ENCODE measurements around the gene PCAT6. TPM values are rescaled to one million over a fixed set of nuclear protein-coding genes. Genes with fewer than 3 reads are reported as not detected.
"Not testable (repeated sequence)": the region's sequence is repeated elsewhere in the genome, so short reads cannot be mapped to it uniquely, and the experiment has no call there.

The PCAT6 gene
- total and polyA plus RNA-seq, 9 donors = 0.57 to 2.8 (median 1.1) TPM; not detected in 2

DNA sequence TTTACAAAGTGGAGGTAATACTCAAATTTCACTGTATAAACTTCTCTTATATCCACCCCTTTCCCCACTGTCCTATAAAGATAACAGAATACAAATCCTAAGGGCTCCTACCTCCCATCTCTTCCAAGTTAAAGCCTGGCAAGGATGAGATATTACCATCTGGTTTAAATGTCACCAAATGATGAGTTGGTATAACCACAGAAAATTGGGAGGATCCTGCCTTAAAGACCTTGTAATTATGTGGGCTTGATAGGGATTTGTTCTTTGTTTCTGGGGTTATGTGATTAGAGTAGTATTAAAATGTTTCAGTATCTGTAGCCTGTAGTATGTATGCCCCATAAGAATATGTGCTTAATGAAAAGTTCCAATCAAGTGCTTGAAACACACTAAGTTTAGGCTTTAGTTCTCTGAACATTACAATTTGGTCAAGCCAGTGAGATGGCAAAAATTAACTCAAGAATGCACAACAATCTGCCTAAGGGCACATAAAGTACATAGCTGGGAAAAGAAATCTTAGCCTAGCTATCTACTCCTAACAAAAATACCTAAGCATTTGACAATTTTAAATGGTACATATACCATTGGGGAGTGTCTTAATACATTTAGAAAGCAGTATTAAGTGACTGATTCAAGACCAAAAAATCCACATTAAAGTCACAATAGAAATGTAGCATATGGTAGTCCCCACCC, 16.6 kb upstream of the PCAT6 start:
- H3K27ac ChIP-seq = no peak overlapping the region
- no peaks in the 10 kb centered on the region for H3K27me3 ChIP-seq
- peaks cover 12% of the 10 kb centered on the region for H3K4me1 ChIP-seq (ENCODE audit: insufficient read depth)
- TF ChIP-seq POLR2A (IDR thresholded peaks at IDR 0.05) (no peak), EP300 (IDR thresholded peaks at IDR 0.05) (no peak)
- TF ChIP-seq, protein P1, sequence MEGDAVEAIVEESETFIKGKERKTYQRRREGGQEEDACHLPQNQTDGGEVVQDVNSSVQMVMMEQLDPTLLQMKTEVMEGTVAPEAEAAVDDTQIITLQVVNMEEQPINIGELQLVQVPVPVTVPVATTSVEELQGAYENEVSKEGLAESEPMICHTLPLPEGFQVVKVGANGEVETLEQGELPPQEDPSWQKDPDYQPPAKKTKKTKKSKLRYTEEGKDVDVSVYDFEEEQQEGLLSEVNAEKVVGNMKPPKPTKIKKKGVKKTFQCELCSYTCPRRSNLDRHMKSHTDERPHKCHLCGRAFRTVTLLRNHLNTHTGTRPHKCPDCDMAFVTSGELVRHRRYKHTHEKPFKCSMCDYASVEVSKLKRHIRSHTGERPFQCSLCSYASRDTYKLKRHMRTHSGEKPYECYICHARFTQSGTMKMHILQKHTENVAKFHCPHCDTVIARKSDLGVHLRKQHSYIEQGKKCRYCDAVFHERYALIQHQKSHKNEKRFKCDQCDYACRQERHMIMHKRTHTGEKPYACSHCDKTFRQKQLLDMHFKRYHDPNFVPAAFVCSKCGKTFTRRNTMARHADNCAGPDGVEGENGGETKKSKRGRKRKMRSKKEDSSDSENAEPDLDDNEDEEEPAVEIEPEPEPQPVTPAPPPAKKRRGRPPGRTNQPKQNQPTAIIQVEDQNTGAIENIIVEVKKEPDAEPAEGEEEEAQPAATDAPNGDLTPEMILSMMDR (IDR thresholded peaks at IDR 0.05) = no peak
- H3K36me3 ChIP-seq = no peaks in the 10 kb centered on the region
- H3K9me3 ChIP-seq = no peaks in the 10 kb centered on the region
- no peak overlapping the region for H3K4me3 ChIP-seq
- DNase-seq = no peak
- intact Hi-C loops (cut with DNase I) = no loop called here

DNA sequence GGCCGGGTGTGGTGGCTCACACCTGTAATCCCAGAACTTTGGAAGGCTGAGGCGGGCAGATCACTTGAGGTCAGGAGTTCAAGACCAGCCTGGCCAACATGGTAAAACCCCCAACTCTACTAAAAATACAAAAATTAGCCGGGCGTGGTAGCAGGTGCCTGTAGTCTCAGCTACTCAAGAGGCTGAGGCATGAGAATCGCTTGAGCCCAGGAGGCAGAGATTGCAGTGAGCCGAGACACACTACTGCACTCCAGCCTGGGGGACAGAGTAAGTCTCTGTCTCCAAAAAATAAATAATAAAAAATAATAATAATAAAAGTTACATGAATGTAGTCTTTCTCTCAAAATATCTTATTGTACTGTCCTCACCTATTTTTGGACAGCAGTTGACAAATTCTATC, 15.8 kb upstream of the PCAT6 start:
- H3K27me3 ChIP-seq = not testable (repeated sequence)

DNA sequence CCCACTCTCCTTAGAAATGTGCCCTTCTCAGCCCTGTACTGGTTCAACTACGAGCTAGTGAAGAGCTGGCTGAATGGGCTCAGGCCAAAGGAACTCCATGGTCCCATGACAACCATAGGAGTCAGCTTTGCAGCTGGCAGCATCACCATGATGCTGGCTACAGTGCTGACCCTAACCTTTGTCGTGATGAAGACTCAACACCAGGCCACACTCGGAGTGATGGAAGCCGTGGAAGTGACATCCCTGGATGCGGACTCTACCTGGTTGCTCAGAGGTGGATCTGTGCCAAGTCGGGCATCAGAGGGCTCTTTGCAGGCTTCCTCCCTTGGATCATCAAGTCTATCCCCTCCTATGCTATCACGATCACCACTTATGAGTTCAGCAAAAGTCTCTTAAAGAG, 14.1 kb upstream of the PCAT6 start:
- no peaks in the 10 kb centered on the region for H3K9me3 ChIP-seq
- H3K27me3 ChIP-seq = no peaks in the 10 kb centered on the region
- H3K4me1 ChIP-seq (ENCODE audit: insufficient read depth) = peaks cover 8% of the 10 kb centered on the region
- TF ChIP-seq POLR2A (IDR thresholded peaks at IDR 0.05) (no peak), EP300 (IDR thresholded peaks at IDR 0.05) (no peak)
- TF ChIP-seq, protein P1 (IDR thresholded peaks at IDR 0.05) = no peak
- no peaks in the 10 kb centered on the region for H3K36me3 ChIP-seq
- no peak overlapping the region for H3K27ac ChIP-seq
- DNase-seq = no peak
- WGBS, 3 donors = 87 to 93% (median 91%) methylated on average over 7 of the region's 7 CpGs
- intact Hi-C loops (cut with DNase I) = no loop called here
- H3K4me3 ChIP-seq = no peak overlapping the region

More for the DNA sequence above, 15.8 kb upstream of the PCAT6 start:
- H3K4me3 ChIP-seq; H3K9me3 ChIP-seq; H3K36me3 ChIP-seq; H3K27ac ChIP-seq; intact Hi-C loops (cut with DNase I); DNase-seq: not testable (repeated sequence)
- peaks cover 11% of the 10 kb centered on the region for H3K4me1 ChIP-seq (ENCODE audit: insufficient read depth)
- 89 to 93% (median 93%) methylated on average over 6 of the region's 6 CpGs for WGBS, 3 donors

DNA sequence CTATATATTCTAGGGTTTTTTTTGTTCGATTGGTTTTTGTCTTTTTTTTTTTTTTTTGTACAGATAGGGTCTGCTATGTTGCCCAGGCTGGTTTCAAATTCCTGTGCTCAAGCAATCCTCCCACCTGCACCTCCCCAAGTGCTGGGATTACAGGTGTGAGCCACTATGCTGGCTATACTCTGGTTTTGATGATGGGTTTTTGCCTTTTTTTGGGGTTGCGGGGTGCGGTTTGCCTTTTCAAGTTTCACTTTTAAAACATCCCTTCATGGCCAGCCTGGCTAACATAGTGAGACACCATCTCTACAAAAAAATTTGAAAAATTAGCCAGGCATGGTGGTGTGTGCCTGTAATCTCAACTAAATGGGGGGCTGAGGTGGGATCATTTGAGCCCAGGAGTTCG, 12.5 kb upstream of the PCAT6 start:
- intact Hi-C loops (cut with DNase I) = no loop called here
- no peak for TF ChIP-seq EP300 (IDR thresholded peaks at IDR 0.05)
- no peak for TF ChIP-seq POLR2A (IDR thresholded peaks at IDR 0.05)
- TF ChIP-seq, protein P1 (IDR thresholded peaks at IDR 0.05) = no peak
- no peak overlapping the region for H3K27ac ChIP-seq

DNA sequence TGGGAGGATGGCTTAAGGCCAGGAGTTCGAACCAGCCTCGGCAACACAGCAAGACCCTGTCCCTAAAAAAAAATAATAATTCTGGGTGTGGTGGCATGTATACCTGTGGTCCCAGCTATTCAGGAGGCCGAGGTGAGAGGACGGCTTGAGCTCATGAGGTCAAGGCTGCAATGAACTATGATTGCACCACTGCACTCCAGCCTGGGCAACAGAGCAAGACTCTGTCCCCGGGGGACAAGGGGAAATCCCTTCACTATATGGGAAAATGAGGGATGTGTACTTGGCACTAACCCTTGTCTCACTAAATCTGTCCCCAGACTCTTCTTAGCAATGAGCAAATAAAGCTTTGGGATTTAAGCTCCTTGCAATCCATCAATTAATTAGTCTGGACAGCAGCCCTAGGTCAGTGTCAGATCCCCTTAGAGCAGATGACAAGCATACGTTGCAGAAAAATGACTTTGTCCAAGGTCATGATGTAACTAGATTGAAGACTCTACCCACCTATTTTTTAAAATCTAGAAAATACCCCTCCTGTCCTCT, 11.9 kb upstream of the PCAT6 start:
- 48 to 56% (median 53%) methylated on average over 6 of the region's 6 CpGs for WGBS, 3 donors

More for the DNA sequence above, 12.5 kb upstream of the PCAT6 start:
- no peaks in the 10 kb centered on the region for H3K27me3 ChIP-seq
- 81 to 86% (median 85%) methylated on average over 4 of the region's 4 CpGs for WGBS, 3 donors
- DNase-seq = no peak
- no peaks in the 10 kb centered on the region for H3K9me3 ChIP-seq
- no peaks in the 10 kb centered on the region for H3K36me3 ChIP-seq
- peaks cover 10% of the 10 kb centered on the region for H3K4me1 ChIP-seq (ENCODE audit: insufficient read depth)
- no peak overlapping the region for H3K4me3 ChIP-seq

More for the DNA sequence above, 11.9 kb upstream of the PCAT6 start:
- H3K9me3 ChIP-seq = no peaks in the 10 kb centered on the region
- DNase-seq = no peak
- no peak overlapping the region for H3K4me3 ChIP-seq
- intact Hi-C loops (cut with DNase I) = no loop called here
- H3K27me3 ChIP-seq = no peaks in the 10 kb centered on the region
- peaks cover 10% of the 10 kb centered on the region for H3K4me1 ChIP-seq (ENCODE audit: insufficient read depth)
- no peak overlapping the region for H3K27ac ChIP-seq
- TF ChIP-seq, protein P1 (IDR thresholded peaks at IDR 0.05) = no peak
- TF ChIP-seq POLR2A (IDR thresholded peaks at IDR 0.05) = no peak
- no peak for TF ChIP-seq EP300 (IDR thresholded peaks at IDR 0.05)
- H3K36me3 ChIP-seq = no peaks in the 10 kb centered on the region
